Smooth muscle cell (in vitro differentiated cells): ENCODE results near the gene PKP4. TPM values are rescaled to one million over a fixed set of nuclear protein-coding genes. Genes with fewer than 3 reads are reported as not detected.
A peak's percentile ranks its signal among the peaks of the same experiment; 100 is the strongest.

Source experiments
- DNase-seq: peaks from one replicate; lab custom pipeline; 2025; ENCODE audit not compliant: unreplicated experiment; lab: John Stamatoyannopoulos, UW
- H2AFZ ChIP-seq: fragments of 200-600 bp; sonication (generic); 2 replicates; pipeline ENCODE4 v1.6.0; 2016; ENCODE audit warnings: antibody characterized with exemption, low read depth, mild to moderate bottlenecking
- H3F3A ChIP-seq: fragments of 200-600 bp; sonication (generic); 2 replicates; pipeline ENCODE4 v1.6.0; 2017; ENCODE audit warnings: antibody characterized with exemption, low read depth
- H3K27ac ChIP-seq: fragments of 200-600 bp; sonication (generic); 2 replicates; pipeline ENCODE4 v1.5.1; 2016; ENCODE audit warnings: low read depth, mild to moderate bottlenecking
- H3K27me3 ChIP-seq: fragments of 200-600 bp; sonication (generic); 2 replicates; pipeline ENCODE4 v1.6.1; 2016; ENCODE audit warnings: low read depth, mild to moderate bottlenecking
- H3K36me3 ChIP-seq: fragments of 200-600 bp; sonication (generic); 2 replicates; pipeline ENCODE4 v1.5.1; 2016; ENCODE audit warnings: low read depth
- H3K4me1 ChIP-seq: fragments of 200-600 bp; sonication (generic); 2 replicates; pipeline ENCODE4 v1.5.1; 2016; ENCODE audit warnings: low read depth
- H3K4me2 ChIP-seq: fragments of 200-600 bp; sonication (generic); 2 replicates; pipeline ENCODE4 v1.6.0; 2016; ENCODE audit warnings: mild to moderate bottlenecking
- H3K4me3 ChIP-seq: fragments of 200-600 bp; sonication (generic); 2 replicates; pipeline ENCODE4 v1.5.1; 2016; ENCODE audit warnings: mild to moderate bottlenecking
- H3K79me2 ChIP-seq: fragments of 200-600 bp; sonication (generic); 2 replicates; pipeline ENCODE4 v1.6.0; 2016; ENCODE audit warnings: low read depth, mild to moderate bottlenecking
- H3K9ac ChIP-seq: fragments of 200-600 bp; sonication (generic); 2 replicates; pipeline ENCODE4 v1.6.0; 2016; ENCODE audit warnings: low read depth
- H3K9me3 ChIP-seq: fragments of 200-600 bp; sonication (generic); replicated peaks from 2 replicates; pipeline ENCODE4 v1.5.1; 2016; ENCODE audit warnings: low read depth
- H4K20me1 ChIP-seq: fragments of 200-600 bp; sonication (generic); 2 replicates; pipeline ENCODE4 v1.6.0; 2016; ENCODE audit warnings: low read depth
- CTCF ChIP-seq: fragments of 200-600 bp; sonication (generic); IDR thresholded peaks from 2 replicates; pipeline ENCODE4 v1.5.1; 2017; ENCODE audit warnings: borderline replicate concordance, mild to moderate bottlenecking, antibody characterized with exemption; ENCODE audit not compliant: insufficient read depth, poor library complexity, severe bottlenecking
- WGBS: methylation state at CpG from one replicate; pipeline ENCODE4 v1.1.7; 2016; ENCODE audit warnings: low lambda C conversion rate; 5-methylcytosine and 5-hydroxymethylcytosine counted together
- polyA plus RNA-seq: library from polyadenylated mRNA; unstranded; fragments of >200 nt; fragmentation: Nextera tagmentation; extraction: Ambion mirVana; gene quantifications from 2 replicates; pipeline ENCODE4 v1.2.1, GENCODE V29; 2016
- total RNA-seq: library from RNA; depleted of rRNA; stranded (reverse); fragments of >200 nt; gene quantifications from 2 replicates; pipeline ENCODE4 v1.2.3, GENCODE V29; 2014

The PKP4 gene
- total and polyA plus RNA-seq, 2 experiments from 2014 or later = 2.4 to 14.0 TPM

GRCh38 chr2:158486150-158486969 lies 29.6 kb downstream of the PKP4 start:
- Histone ChIP-seq H3K27me3 (no peaks in the 10 kb centered on the region), H3K79me2 (peaks cover 26% of the 10 kb centered on the region), H3K36me3 (no peaks in the 10 kb centered on the region), H3K9me3 (no peaks in the 10 kb centered on the region), H4K20me1 (peaks cover 32% of the 10 kb centered on the region), H3K27ac (no peak overlapping the region), H3K4me2 (no peak overlapping the region), H3K4me3 (no peak overlapping the region), H3K4me1 (peaks cover 26% of the 10 kb centered on the region), H3K9ac (no peak overlapping the region), H3F3A (peaks cover 8% of the 10 kb centered on the region), H2AFZ (no peak overlapping the region)
- WGBS = 86% methylated on average over 3 of the region's 3 CpGs
- no peak for TF ChIP-seq CTCF
- DNase-seq = no peak

GRCh38 chr2:158486970-158487325 lies 30.2 kb downstream of the PKP4 start:
- H3F3A ChIP-seq = peaks cover 8% of the 10 kb centered on the region
- TF ChIP-seq CTCF = no peak
- H3K27ac ChIP-seq = peak overlapping the region; percentile 29
- H4K20me1 ChIP-seq = peaks cover 33% of the 10 kb centered on the region
- no peak overlapping the region for H2AFZ ChIP-seq
- H3K9me3 ChIP-seq = no peaks in the 10 kb centered on the region
- H3K79me2 ChIP-seq = peaks cover 30% of the 10 kb centered on the region
- H3K27me3 ChIP-seq = no peaks in the 10 kb centered on the region
- DNase-seq = no peak
- peak overlapping the region; percentile 13 for H3K9ac ChIP-seq
- peak overlapping the region; percentile 39 for H3K4me2 ChIP-seq
- no peak overlapping the region for H3K4me3 ChIP-seq
- peaks cover 26% of the 10 kb centered on the region for H3K4me1 ChIP-seq
- 35% methylated on average over 5 of the region's 5 CpGs for WGBS
- H3K36me3 ChIP-seq = no peaks in the 10 kb centered on the region

GRCh38 chr2:158487419-158487818 lies 30.7 kb downstream of the PKP4 start:
- Histone ChIP-seq H3K4me3 (no peak overlapping the region), H3K36me3 (no peaks in the 10 kb centered on the region), H3K27me3 (no peaks in the 10 kb centered on the region), H3K4me1 (peaks cover 26% of the 10 kb centered on the region), H2AFZ (no peak overlapping the region), H3K4me2 (peak overlapping the region; percentile 39), H3K9me3 (no peaks in the 10 kb centered on the region), H4K20me1 (peaks cover 33% of the 10 kb centered on the region), H3K79me2 (peaks cover 35% of the 10 kb centered on the region), H3K27ac (peak overlapping the region; percentile 29), H3F3A (peaks cover 8% of the 10 kb centered on the region), H3K9ac (peak overlapping the region; percentile 13)
- DNase-seq = no peak
- TF ChIP-seq CTCF = no peak
